ENCODE data around the gene IGSF9. TPM values are rescaled to one million over a fixed set of nuclear protein-coding genes. Genes with fewer than 3 reads are reported as not detected.

The IGSF9 gene
- total RNA-seq, 1 experiment from 2014 or later = 7.1 TPM

DNA sequence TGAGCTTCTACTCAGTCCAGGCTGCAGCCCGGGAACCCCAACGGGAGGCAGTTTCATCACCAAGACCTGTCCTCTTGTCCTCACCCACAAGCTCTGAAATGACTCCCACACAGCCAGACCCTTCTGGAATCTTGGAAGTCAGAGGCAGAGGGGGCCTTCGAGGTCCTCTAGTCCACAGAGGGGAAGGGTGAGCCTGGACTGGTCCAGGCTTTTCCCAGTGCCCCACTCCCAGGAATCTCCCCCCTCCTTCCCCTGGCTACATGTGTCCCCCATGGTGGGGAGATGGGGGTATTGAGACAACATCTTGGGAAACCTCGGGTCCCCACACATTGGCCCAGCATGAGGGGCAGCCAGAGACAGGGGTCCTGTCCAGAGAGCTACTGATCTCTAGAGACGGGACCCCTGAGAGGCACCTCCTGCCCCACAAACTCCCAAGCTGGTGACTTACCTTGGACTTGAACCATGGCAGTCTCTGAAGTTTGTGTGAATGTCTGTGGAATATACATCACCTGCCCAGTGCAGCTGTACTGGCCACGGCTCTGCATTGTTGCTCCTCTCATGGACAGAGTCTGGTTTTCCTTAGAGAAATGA is 28.0 kb upstream of the IGSF9 start:
- ChIA-PET POLR2A (ENCODE audit: low non-redundant PET) (no interaction called here), CTCF (no interaction called here)
- no peak overlapping the region for H3K27ac ChIP-seq (ENCODE audit: low read depth, low read length, poor library complexity, severe bottlenecking)
- no peaks in the 10 kb centered on the region for H3K9me3 ChIP-seq (ENCODE audit: low read depth, low read length, poor library complexity, severe bottlenecking)
- intact Hi-C loops (cut with micrococcal nuclease; ENCODE audit: unreplicated experiment) = no loop called here
- H3K4me3 ChIP-seq (ENCODE audit: low read depth, low read length, poor library complexity, severe bottlenecking) = no peak overlapping the region
- BruUV-seq (replicated peaks) = no TSS peak
- DNase-seq (ENCODE audit: low spot score) = no peak
- TF ChIP-seq, protein P1, sequence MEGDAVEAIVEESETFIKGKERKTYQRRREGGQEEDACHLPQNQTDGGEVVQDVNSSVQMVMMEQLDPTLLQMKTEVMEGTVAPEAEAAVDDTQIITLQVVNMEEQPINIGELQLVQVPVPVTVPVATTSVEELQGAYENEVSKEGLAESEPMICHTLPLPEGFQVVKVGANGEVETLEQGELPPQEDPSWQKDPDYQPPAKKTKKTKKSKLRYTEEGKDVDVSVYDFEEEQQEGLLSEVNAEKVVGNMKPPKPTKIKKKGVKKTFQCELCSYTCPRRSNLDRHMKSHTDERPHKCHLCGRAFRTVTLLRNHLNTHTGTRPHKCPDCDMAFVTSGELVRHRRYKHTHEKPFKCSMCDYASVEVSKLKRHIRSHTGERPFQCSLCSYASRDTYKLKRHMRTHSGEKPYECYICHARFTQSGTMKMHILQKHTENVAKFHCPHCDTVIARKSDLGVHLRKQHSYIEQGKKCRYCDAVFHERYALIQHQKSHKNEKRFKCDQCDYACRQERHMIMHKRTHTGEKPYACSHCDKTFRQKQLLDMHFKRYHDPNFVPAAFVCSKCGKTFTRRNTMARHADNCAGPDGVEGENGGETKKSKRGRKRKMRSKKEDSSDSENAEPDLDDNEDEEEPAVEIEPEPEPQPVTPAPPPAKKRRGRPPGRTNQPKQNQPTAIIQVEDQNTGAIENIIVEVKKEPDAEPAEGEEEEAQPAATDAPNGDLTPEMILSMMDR (conservative IDR thresholded peaks at IDR 0.05; ENCODE audit: low read depth, low read length) = no peak
- no peak for TF ChIP-seq EZH2 (IDR thresholded peaks at IDR 0.05; ENCODE audit: borderline replicate concordance, low read depth, low read length, poor library complexity, severe bottlenecking)
- no peaks in the 10 kb centered on the region for H3K36me3 ChIP-seq (ENCODE audit: insufficient read depth, low read length, poor library complexity, severe bottlenecking)
- H3K27me3 ChIP-seq (replicated peaks; ENCODE audit: insufficient read depth, low read depth, low read length, poor library complexity) = peaks cover 48% of the 10 kb centered on the region
- no peaks in the 10 kb centered on the region for H3K4me1 ChIP-seq (ENCODE audit: insufficient read depth, low read length, poor library complexity, severe bottlenecking)

DNA sequence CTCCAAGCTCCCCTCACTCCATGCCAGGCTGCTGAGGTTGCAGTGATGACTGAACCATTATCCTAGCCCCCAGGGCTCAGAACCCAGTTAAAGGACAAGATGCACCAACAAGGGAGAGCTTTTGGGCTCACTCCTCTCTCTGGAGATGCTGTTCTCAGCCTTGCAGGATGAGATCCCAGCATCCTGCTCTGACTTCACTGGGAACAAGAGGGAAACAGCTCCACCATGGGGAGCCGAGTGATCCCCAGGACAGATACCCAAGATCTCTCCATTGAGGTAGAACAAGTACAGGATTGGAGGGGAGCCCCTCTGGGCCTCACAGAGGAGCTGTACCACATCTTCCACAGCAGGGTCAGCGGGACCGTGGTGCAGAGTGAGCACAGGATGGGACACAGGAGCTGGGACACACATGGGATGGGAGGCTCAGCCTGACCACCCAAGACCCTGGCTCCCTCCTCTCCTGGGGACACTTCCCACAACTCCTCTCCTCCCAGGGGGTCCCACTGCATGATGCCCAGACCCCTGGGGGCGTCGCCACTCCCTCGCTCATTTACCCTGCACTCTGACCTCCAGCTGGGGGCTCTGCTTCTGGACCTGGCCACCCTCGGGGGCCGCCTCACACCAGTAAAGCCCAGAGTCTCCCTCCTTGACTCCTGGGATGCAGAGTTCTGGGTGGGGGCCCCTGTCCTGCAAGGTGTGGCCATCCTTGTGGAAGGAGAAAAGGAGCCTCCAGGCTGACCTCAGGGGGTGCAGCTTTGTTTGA is 27.2 kb upstream of the IGSF9 start:
- Histone ChIP-seq H3K36me3 (ENCODE audit: insufficient read depth, low read length, poor library complexity, severe bottlenecking) (no peaks in the 10 kb centered on the region), H3K27ac (ENCODE audit: low read depth, low read length, poor library complexity, severe bottlenecking) (no peak overlapping the region), H3K9me3 (ENCODE audit: low read depth, low read length, poor library complexity, severe bottlenecking) (no peaks in the 10 kb centered on the region), H3K27me3 (replicated peaks; ENCODE audit: insufficient read depth, low read depth, low read length, poor library complexity) (peaks cover 48% of the 10 kb centered on the region), H3K4me1 (ENCODE audit: insufficient read depth, low read length, poor library complexity, severe bottlenecking) (no peaks in the 10 kb centered on the region), H3K4me3 (ENCODE audit: low read depth, low read length, poor library complexity, severe bottlenecking) (no peak overlapping the region)
- POLR2A ChIA-PET (ENCODE audit: low non-redundant PET) = no interaction called here
- intact Hi-C loops (cut with micrococcal nuclease; ENCODE audit: unreplicated experiment) = no loop called here
- CTCF ChIA-PET = interaction anchor here (0.8 kb wide), 1 partner anchor 35 kb away, joined by 4 read pairs; no protein-coding TSS in a partner anchor
- no TSS peak for BruUV-seq (replicated peaks)
- no peak for DNase-seq (ENCODE audit: low spot score)
- no peak for TF ChIP-seq EZH2 (IDR thresholded peaks at IDR 0.05; ENCODE audit: borderline replicate concordance, low read depth, low read length, poor library complexity, severe bottlenecking)
- TF ChIP-seq, protein P1 (conservative IDR thresholded peaks at IDR 0.05; ENCODE audit: low read depth, low read length) = no peak

DNA sequence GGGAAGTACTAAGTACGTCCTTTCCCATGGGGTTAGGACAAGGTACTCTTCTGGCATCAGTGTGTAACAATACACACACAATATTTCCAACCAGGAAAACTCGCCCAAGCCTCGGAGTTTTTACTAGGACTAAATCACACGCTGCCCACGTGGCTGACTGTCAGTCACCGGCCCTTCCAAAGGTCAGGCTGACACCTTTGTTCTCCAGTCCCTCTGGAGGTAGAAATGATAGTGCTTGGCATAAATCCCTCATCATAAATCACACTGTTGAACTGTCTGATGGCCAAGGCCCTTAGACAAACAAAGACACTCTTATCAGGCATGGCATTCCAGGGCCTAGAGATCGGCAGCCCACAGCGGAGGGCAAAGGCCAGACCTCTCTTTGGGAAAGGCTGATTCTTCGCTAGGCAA is 25.5 kb upstream of the IGSF9 start:
- CTCF ChIA-PET = no interaction called here
- no TSS peak for BruUV-seq (replicated peaks)
- H3K4me3 ChIP-seq (ENCODE audit: low read depth, low read length, poor library complexity, severe bottlenecking) = no peak overlapping the region
- no peaks in the 10 kb centered on the region for H3K4me1 ChIP-seq (ENCODE audit: insufficient read depth, low read length, poor library complexity, severe bottlenecking)
- no peak for TF ChIP-seq EZH2 (IDR thresholded peaks at IDR 0.05; ENCODE audit: borderline replicate concordance, low read depth, low read length, poor library complexity, severe bottlenecking)
- TF ChIP-seq, protein P1 (conservative IDR thresholded peaks at IDR 0.05; ENCODE audit: low read depth, low read length) = no peak
- H3K9me3 ChIP-seq (ENCODE audit: low read depth, low read length, poor library complexity, severe bottlenecking) = no peaks in the 10 kb centered on the region
- intact Hi-C loops (cut with micrococcal nuclease; ENCODE audit: unreplicated experiment) = no loop called here
- POLR2A ChIA-PET (ENCODE audit: low non-redundant PET) = no interaction called here
- no peaks in the 10 kb centered on the region for H3K36me3 ChIP-seq (ENCODE audit: insufficient read depth, low read length, poor library complexity, severe bottlenecking)
- peaks cover 45% of the 10 kb centered on the region for H3K27me3 ChIP-seq (replicated peaks; ENCODE audit: insufficient read depth, low read depth, low read length, poor library complexity)
- no peak for DNase-seq (ENCODE audit: low spot score)
- H3K27ac ChIP-seq (ENCODE audit: low read depth, low read length, poor library complexity, severe bottlenecking) = no peak overlapping the region
